PC-9 (cell line): Measurements from ENCODE around the gene TRABD2A.

Experiments used
- EZH2 ChIP-seq: fragments of 200-600 bp; sonication (generic); IDR thresholded peaks from 2 replicates; pipeline ENCODE4 v1.8.0; 2017; ENCODE audit warnings: antibody characterized with exemption, low read depth
- TF ChIP-seq, protein P1 (sequence below): fragments of 200-600 bp; sonication (generic); conservative IDR thresholded peaks from 2 replicates; pipeline ENCODE4 v1.6.1; 2017; ENCODE audit warnings: mixed run types, antibody characterized with exemption, mild to moderate bottlenecking, moderate library complexity

DNA sequence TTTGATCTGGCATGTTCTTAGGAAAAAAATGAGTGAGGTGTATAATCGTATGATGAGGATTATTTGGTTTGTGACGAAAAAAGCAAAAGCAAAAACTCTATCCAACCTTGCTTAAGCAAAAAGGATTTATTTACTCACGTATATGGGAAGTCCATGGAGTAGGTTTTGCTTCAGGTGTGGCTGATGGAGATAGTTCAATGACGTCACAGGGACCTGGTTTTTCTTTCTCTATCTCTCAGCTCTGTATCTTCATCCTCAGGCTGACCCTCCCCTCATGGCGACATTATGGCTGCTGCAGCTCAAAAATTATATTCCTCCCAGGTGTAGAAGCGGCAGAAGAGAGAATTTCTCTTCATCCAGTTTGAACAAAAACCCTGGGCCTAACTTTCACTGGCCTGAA is 33.5 kb upstream of the TRABD2A start:
- TF ChIP-seq, protein P1, sequence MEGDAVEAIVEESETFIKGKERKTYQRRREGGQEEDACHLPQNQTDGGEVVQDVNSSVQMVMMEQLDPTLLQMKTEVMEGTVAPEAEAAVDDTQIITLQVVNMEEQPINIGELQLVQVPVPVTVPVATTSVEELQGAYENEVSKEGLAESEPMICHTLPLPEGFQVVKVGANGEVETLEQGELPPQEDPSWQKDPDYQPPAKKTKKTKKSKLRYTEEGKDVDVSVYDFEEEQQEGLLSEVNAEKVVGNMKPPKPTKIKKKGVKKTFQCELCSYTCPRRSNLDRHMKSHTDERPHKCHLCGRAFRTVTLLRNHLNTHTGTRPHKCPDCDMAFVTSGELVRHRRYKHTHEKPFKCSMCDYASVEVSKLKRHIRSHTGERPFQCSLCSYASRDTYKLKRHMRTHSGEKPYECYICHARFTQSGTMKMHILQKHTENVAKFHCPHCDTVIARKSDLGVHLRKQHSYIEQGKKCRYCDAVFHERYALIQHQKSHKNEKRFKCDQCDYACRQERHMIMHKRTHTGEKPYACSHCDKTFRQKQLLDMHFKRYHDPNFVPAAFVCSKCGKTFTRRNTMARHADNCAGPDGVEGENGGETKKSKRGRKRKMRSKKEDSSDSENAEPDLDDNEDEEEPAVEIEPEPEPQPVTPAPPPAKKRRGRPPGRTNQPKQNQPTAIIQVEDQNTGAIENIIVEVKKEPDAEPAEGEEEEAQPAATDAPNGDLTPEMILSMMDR = no peak
- TF ChIP-seq EZH2 = no peak
